Sigmoid colon (tissue), 7 donors: ENCODE data around the gene GHDC. TPM values are rescaled to one million over a fixed set of nuclear protein-coding genes. Genes with fewer than 3 reads are reported as not detected.
A peak's percentile ranks its signal among the peaks of the same experiment; 100 is the strongest.
"Not testable (repeated sequence)": the region's sequence is repeated elsewhere in the genome, so short reads cannot be mapped to it uniquely, and the experiment has no call there.

Experiments used
- DNase-seq: peaks from one replicate; pipeline ENCODE4 v3.0.0-alpha.2; 2019
- H3K27ac ChIP-seq, 4 donors: fragments of 200-600 bp; sonication (generic); one replicate each; pipeline ENCODE4 v1.5.1; 2016 to 2019; ENCODE audit warnings: mild to moderate bottlenecking in 1 of 4
- H3K27me3 ChIP-seq, 3 donors: fragments of 200-600 bp; sonication (generic); one replicate each; pipeline ENCODE4 v1.5.1; 2019; ENCODE audit warnings: mild to moderate bottlenecking in 1 of 3
- H3K36me3 ChIP-seq, 4 donors: fragments of 200-600 bp; sonication (generic); one replicate each; pipeline ENCODE4 v1.5.1; 2016 to 2019
- H3K4me1 ChIP-seq, 4 donors: fragments of 200-600 bp; sonication (generic); one replicate each; pipeline ENCODE4 v1.5.1; 2017 to 2019
- H3K4me3 ChIP-seq, 4 donors: fragments of 200-600 bp; sonication (generic); one replicate each; pipeline ENCODE4 v1.5.1; 2017 to 2019; ENCODE audit warnings: mild to moderate bottlenecking in 2 of 4, moderate library complexity in 1 of 4
- H3K9me3 ChIP-seq, 4 donors: fragments of 200-600 bp in 3 of 4; sonication (generic) in 3 of 4; one replicate each; pipeline versions ENCODE4 v1.5.1 to v1.6.1; 2013 to 2019
- EP300 ChIP-seq, 4 donors: sonication (generic); formaldehyde crosslinking; IDR thresholded peaks; one replicate each; pipeline ENCODE4 v1.6.1; 2017; ENCODE audit warnings: antibody characterized with exemption in 4 of 4
- POLR2A ChIP-seq, 2 donors: fragments of 450-650 bp; IDR thresholded peaks; one replicate each; pipeline ENCODE4 v1.6.1; 2016; ENCODE audit warnings: antibody characterized with exemption in 2 of 2, mild to moderate bottlenecking in 2 of 2, moderate library complexity in 2 of 2
- POLR2AphosphoS5 ChIP-seq, 4 donors: sonication (generic); formaldehyde crosslinking; IDR thresholded peaks; one replicate each; pipeline ENCODE4 v1.6.1; 2017; ENCODE audit warnings: antibody characterized with exemption in 4 of 4
- WGBS, 2 donors: extraction: QIAGEN DNeasy Blood & Tissue Kit; methylation state at CpG; one replicate each; pipeline ENCODE4 v1.1.7; 2013; 5-methylcytosine and 5-hydroxymethylcytosine counted together
- intact Hi-C: fragments of 100-400 bp; cut with DNase I; formaldehyde crosslinking; loops from one replicate; pipeline ENCODE4 v1.15.1; 2023
- polyA plus RNA-seq, 3 donors: library from polyadenylated mRNA; stranded (reverse); fragments of 200-250 nt; gene quantifications; one replicate each; pipeline ENCODE4 v1.2.3, GENCODE V29; 2013
- total RNA-seq, 4 donors: library from RNA; depleted of rRNA; stranded (reverse); fragments of >200 nt; gene quantifications; one replicate each; pipeline ENCODE4 v1.1.0, GENCODE V29; 2016
- TF ChIP-seq, protein P1 (sequence below), 4 experiments: fragments of 450-650 bp in 3 of 4; fragments of 200-600 bp in 1 of 4; IDR thresholded peaks; one replicate each; pipeline ENCODE4 v1.5.1; 2016 to 2019; ENCODE audit warnings: antibody characterized with exemption in 4 of 4, mild to moderate bottlenecking in 3 of 4, moderate library complexity in 2 of 4
- donor health status: healthy with polysubstance abuse.
- donor health status: Bipolar disorder and iron deficiency.
- donor health status: healthy.

GHDC gene
- total and polyA plus RNA-seq, 7 donors: 5.8 to 76.0 (median 32.1) TPM

DNA sequence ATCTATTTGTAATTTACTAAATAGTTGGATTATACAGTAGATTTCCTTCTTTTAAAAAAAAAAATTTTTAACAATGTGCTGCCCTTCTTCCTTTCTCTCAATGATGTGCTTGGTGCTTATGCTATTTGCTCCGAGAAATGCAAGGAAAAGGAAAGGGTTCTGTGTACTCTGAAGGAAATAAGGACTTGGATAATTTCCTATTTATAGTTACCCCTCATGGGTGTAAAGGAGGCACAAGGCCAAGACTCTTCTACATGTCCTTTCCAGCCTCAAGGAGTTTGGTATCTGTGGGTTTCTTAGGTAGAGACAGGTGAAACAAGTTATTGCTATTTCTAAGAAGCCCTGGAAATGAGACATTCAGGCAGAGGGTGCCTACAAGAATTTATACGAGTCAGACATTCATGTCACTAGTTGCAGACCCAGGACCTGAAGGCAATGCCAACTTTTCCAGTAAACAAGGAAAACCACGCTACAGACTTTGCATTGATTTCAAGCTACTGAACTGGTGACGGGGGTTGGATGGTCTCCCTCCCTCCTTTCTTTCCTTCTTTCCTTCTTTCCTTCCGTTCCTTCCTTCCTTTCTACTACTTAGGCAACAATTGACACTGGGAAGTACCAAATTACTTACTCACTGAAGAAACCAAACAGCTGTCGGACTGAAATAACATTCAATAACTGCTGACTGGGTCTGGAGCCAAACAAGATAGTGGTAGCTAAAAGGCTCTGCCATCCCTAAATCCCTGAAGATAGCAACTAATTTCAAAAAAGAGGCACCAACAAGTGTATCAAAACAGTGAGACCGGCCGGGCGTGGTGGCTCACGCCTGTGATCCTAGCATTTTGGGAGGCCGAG is 33.8 kb upstream of the GHDC start:
- DNase-seq: peak; percentile 2
- H3K36me3 ChIP-seq: peaks cover 4 to 40% (median 18%) of the 10 kb centered on the region in 4 donors
- H3K4me3 ChIP-seq: no peak overlapping the region
- intact Hi-C loops: no loop called here
- no peak for TF ChIP-seq POLR2AphosphoS5 (IDR thresholded peaks at IDR 0.05)
- H3K27me3 ChIP-seq: no peaks in the 10 kb centered on the region
- H3K9me3 ChIP-seq: no peaks in the 10 kb centered on the region
- peak overlapping the region; percentile 6 to 53 (median 24) for H3K27ac ChIP-seq
- WGBS, 2 donors: 85% methylated on average over 11 of the region's 11 CpGs
- H3K4me1 ChIP-seq: peaks cover 0 to 17% (median 16%) of the 10 kb centered on the region in 4 donors

DNA sequence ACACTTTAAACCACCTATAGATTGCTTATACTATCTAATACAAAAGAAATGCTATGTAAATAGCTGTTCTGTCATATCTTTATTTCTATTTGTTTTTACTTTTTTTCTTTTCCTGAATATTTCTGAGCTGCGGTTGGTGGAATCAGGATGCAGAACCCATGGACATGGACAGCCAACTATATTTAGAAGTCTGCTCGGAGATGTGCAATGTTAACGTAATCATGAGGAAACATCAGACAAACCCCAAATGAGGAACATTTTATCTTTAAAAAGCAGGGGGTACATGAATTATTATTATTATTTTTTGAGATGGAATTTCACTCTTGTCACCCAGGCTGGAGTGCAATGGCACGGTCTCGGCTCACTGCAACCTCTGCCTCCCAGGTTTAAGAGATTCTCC is 31.4 kb upstream of the GHDC start:
- 92 to 95% methylated on average over 5 of the region's 5 CpGs for WGBS, 2 donors
- no peaks in the 10 kb centered on the region for H3K27me3 ChIP-seq
- no peak for DNase-seq
- H3K4me1 ChIP-seq: peaks cover 0 to 17% (median 15%) of the 10 kb centered on the region in 4 donors
- intact Hi-C loops: no loop called here
- no peak overlapping the region for H3K4me3 ChIP-seq
- H3K36me3 ChIP-seq: peaks cover 4 to 61% (median 26%) of the 10 kb centered on the region in 4 donors
- no peaks in the 10 kb centered on the region for H3K9me3 ChIP-seq
- no peak overlapping the region for H3K27ac ChIP-seq
- no peak for TF ChIP-seq POLR2A (IDR thresholded peaks at IDR 0.05)
- no peak for TF ChIP-seq EP300 (IDR thresholded peaks at IDR 0.05)
- TF ChIP-seq POLR2AphosphoS5 (IDR thresholded peaks at IDR 0.05): no peak
- TF ChIP-seq, protein P1, sequence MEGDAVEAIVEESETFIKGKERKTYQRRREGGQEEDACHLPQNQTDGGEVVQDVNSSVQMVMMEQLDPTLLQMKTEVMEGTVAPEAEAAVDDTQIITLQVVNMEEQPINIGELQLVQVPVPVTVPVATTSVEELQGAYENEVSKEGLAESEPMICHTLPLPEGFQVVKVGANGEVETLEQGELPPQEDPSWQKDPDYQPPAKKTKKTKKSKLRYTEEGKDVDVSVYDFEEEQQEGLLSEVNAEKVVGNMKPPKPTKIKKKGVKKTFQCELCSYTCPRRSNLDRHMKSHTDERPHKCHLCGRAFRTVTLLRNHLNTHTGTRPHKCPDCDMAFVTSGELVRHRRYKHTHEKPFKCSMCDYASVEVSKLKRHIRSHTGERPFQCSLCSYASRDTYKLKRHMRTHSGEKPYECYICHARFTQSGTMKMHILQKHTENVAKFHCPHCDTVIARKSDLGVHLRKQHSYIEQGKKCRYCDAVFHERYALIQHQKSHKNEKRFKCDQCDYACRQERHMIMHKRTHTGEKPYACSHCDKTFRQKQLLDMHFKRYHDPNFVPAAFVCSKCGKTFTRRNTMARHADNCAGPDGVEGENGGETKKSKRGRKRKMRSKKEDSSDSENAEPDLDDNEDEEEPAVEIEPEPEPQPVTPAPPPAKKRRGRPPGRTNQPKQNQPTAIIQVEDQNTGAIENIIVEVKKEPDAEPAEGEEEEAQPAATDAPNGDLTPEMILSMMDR (IDR thresholded peaks at IDR 0.05): no peak

DNA sequence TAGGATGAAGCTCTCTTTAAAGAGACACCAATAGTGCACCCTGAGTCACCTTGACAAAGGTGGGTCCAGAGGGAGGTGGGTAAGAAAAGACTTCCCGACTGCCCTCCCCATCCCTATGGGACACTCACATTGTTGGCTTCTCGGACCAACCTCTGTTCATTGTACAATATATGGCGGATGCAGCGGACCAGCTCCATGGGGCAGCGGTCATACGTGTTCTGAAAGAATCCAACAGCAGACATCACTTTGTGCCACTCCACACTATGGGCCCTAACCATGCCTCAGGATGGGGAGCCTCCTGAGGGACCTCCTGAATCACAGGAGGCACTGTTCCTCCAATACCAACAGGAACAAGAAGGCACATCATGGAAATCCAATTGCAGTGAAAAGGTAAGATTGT is 30.4 kb upstream of the GHDC start:
- Histone ChIP-seq H3K9me3 (no peaks in the 10 kb centered on the region), H3K36me3 (peaks cover 4 to 66% (median 26%) of the 10 kb centered on the region in 4 donors), H3K4me1 (peaks cover 0 to 17% (median 15%) of the 10 kb centered on the region in 4 donors), H3K27ac (no peak overlapping the region), H3K4me3 (no peak overlapping the region), H3K27me3 (no peaks in the 10 kb centered on the region)
- 96% methylated on average over 6 of the region's 6 CpGs for WGBS, 2 donors
- intact Hi-C loops: loop anchor here (5.0 kb wide), 1 partner anchor 63 kb away; the partner anchor contains the start of gene STAT5A
- no peak for DNase-seq
- TF ChIP-seq EP300 (IDR thresholded peaks at IDR 0.05) (no peak), POLR2A (IDR thresholded peaks at IDR 0.05) (no peak), POLR2AphosphoS5 (IDR thresholded peaks at IDR 0.05) (no peak)
- TF ChIP-seq, protein P1 (IDR thresholded peaks at IDR 0.05): no peak

DNA sequence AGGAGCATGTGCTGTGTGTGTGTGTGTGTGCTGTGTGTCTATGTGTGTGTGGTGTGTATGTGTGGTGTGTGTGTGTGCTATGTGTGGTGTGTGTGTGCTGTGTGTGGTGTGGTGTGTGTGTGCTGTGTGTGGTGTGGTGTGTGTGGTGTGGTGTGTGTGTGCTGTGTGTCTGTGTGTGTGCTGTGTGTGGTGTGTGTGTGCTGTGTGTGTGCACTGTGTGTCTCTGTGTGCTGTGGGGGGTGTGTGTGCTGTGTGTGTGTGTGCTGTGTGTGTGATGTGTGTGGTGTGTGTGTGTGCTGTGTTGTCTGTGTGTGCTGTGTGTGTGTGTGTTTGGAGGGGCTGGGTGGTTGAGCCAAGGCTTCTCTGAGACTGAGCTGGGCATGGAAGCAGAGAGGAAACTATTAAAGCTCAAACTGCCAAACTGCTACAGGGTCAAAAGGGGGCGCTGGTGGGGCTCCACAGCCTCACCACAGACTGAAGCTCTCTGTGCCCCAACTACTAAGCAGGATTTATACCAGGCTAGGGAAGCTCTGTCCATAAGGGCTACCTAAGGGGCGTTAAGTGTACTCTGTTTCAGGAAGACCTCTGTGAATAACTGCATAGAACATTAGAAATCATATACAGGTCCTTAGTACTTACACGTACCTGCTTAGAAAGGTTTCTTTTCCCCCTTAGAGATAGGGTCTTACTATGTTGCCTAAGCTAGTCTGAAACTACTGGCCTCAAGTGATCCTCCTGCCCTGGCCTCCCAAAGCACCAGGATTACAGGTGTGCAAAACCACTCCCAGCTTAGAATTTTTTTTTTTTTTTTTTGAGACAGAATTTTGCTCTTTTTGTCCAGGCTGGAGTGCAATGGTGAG is 27.8 kb upstream of the GHDC start:
- TF ChIP-seq, protein P1 (IDR thresholded peaks at IDR 0.05): peak in 3 of 4 experiments; percentile 17 to 49 (median 39)
- no peak for TF ChIP-seq POLR2AphosphoS5 (IDR thresholded peaks at IDR 0.05)
- intact Hi-C loops: loop anchor here (5.0 kb wide), 1 partner anchor 65 kb away; the partner anchor contains the start of gene STAT5A

DNA sequence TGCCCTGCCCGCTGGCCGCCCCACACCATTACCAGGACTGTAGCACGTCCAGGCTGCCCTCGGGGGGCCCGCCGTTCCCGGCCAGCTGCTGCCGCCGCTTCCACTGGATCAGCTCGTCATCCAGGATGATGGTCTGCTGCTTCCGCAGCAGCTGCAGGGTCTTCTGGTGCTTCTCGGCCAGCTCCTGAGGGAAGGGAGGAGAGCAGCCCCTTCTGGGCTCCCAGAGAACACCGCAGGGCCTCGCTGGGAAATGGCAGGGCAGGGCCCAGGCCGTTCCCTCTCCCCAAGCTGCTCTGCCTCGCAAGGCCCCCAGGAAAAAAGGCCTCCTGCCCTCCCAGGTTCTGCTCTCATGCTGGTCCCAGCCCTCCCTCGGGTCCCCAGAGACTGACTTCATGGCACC is 25.0 kb upstream of the GHDC start:
- H3K4me3 ChIP-seq, H3K27ac ChIP-seq, H3K9me3 ChIP-seq, DNase-seq, intact Hi-C loops, H3K4me1 ChIP-seq, H3K27me3 ChIP-seq: not testable (repeated sequence)
- H3K36me3 ChIP-seq: peaks cover 32 to 84% (median 54%) of the 10 kb centered on the region in 4 donors
- 96 to 100% methylated on average over 3 to 4 of the region's 17 CpGs for WGBS, 2 donors

More for the DNA sequence above, 27.8 kb upstream of the GHDC start:
- no peak overlapping the region for H3K4me3 ChIP-seq
- no peaks in the 10 kb centered on the region for H3K27me3 ChIP-seq
- DNase-seq: no peak
- H3K9me3 ChIP-seq: no peaks in the 10 kb centered on the region
- H3K36me3 ChIP-seq: peaks cover 17 to 83% (median 36%) of the 10 kb centered on the region in 4 donors
- no peaks in the 10 kb centered on the region for H3K4me1 ChIP-seq
- 48 to 58% methylated on average over 3 of the region's 3 CpGs for WGBS, 2 donors
- H3K27ac ChIP-seq: no peak overlapping the region
